K562 (cell line): ENCODE data around the gene ITGB2. TPM values are rescaled to one million over a fixed set of nuclear protein-coding genes. Genes with fewer than 3 reads are reported as not detected.

Source experiments
- ATAC-seq: fragments of 200-7000 bp; cut with Tn5 transposase; 3 replicates; pipeline ENCODE4 v1.9.1; 2020; ENCODE audit warnings: moderate library complexity
- BruUV-seq: library from RNA; stranded (reverse); fragments of 400-500 nt; replicated peaks from 2 replicates; lab custom pipeline; 2021; lab: Mats Ljungman, UMichigan
- CTCF ChIA-PET: fragments of 300-600 bp; formaldehyde crosslinking; extraction: SDS; loops from one replicate; lab custom pipeline; 2021; ENCODE audit warnings: low intra/inter-chr PET ratio; lab: Yijun Ruan, JAX
- POLR2A ChIA-PET: fragments of 300-600, 350-650 bp; sonication (Branson Sonifier 250); formaldehyde crosslinking; extraction: SDS; loops from one replicate; lab custom pipeline; 2021; ENCODE audit warnings: antibody characterized with exemption, inconsistent platforms; lab: Yijun Ruan, JAX
- DNase-seq, 4 experiments: peaks; one replicate each; pipeline versions ENCODE4 v3.0.0 to v3.0.0-alpha.2; 2011 to 2018; ENCODE audit warnings: low spot score in 3 of 4, mixed read lengths in 3 of 4; ENCODE audit errors: extremely low read depth in 1 of 4
- FAIRE-seq: peaks from 2 replicates; lab custom pipeline; 2011; peaks lifted over from hg19 to GRCh38; lab: Jason Lieb, UNC
- H2AFZ ChIP-seq: 2 replicates; pipeline ENCODE4 v1.6.0; 2011; ENCODE audit warnings: low read depth, low read length, control low read depth, inconsistent platforms
- H3K27ac ChIP-seq: fragments of 200-600 bp; 3 replicates; pipeline ENCODE4 v1.8.0; 2011; ENCODE audit warnings: low read depth, mild to moderate bottlenecking, control low read depth, inconsistent platforms, low read length, moderate library complexity, mixed read lengths; ENCODE audit errors: extremely low read depth
- H3K27me3 ChIP-seq, 2 experiments: fragments of 300-600 bp in 1 of 2; 2 replicates in 1 of 2; 3 replicates in 1 of 2; pipeline versions ENCODE4 v1.6.0 to v1.8.0; 2011; ENCODE audit warnings: inconsistent platforms in 2 of 2, low read length in 2 of 2, mild to moderate bottlenecking in 1 of 2, mixed read lengths in 1 of 2, moderate library complexity in 1 of 2; ENCODE audit not compliant: control insufficient read depth in 2 of 2, insufficient read depth in 2 of 2
- H3K36me3 ChIP-seq: fragments of 300-600 bp; 3 replicates; pipeline ENCODE4 v1.8.0; 2011; ENCODE audit warnings: mild to moderate bottlenecking, low read length, inconsistent platforms; ENCODE audit not compliant: control insufficient read depth, insufficient read depth
- H3K4me1 ChIP-seq, 2 experiments: fragments of 200-600 bp in 1 of 2; replicated peaks in 1 of 2; 2 replicates in 1 of 2; 3 replicates in 1 of 2; pipeline versions ENCODE4 v1.5.1 to v1.8.0; 2011; ENCODE audit warnings: inconsistent platforms in 2 of 2, low read length in 2 of 2, mild to moderate bottlenecking in 1 of 2, mixed read lengths in 1 of 2, moderate library complexity in 1 of 2; ENCODE audit not compliant: control insufficient read depth in 2 of 2, insufficient read depth in 2 of 2
- H3K4me2 ChIP-seq: 2 replicates; pipeline ENCODE4 v1.6.1; 2011; ENCODE audit warnings: low read length, control low read depth, inconsistent platforms, mixed read lengths; ENCODE audit not compliant: insufficient read depth
- H3K4me3 ChIP-seq: fragments of 200-600 bp; sonication (generic), shearing (Covaris generic); 2 replicates; pipeline ENCODE4 v1.5.1; 2016; ENCODE audit warnings: control low read depth, inconsistent platforms
- H3K79me2 ChIP-seq: fragments of 200-600 bp; 3 replicates; pipeline ENCODE4 v1.8.0; 2011; ENCODE audit warnings: low read length, inconsistent platforms; ENCODE audit not compliant: control insufficient read depth, insufficient read depth
- H3K9ac ChIP-seq, 2 experiments: 2 replicates each; pipeline versions ENCODE4 v1.6.0 to v1.6.1; 2011; ENCODE audit warnings: low read depth in 2 of 2, low read length in 2 of 2, control low read depth in 1 of 2, inconsistent platforms in 1 of 2, mild to moderate bottlenecking in 1 of 2, mixed read lengths in 1 of 2; ENCODE audit not compliant: insufficient read depth in 1 of 2
- H3K9me1 ChIP-seq: one replicate; pipeline ENCODE4 v1.6.0; 2011; ENCODE audit warnings: inconsistent platforms, mild to moderate bottlenecking, low read length, moderate library complexity; ENCODE audit not compliant: control insufficient read depth, insufficient read depth
- H3K9me3 ChIP-seq: replicated peaks from 2 replicates; pipeline ENCODE4 v1.5.1; 2011; ENCODE audit warnings: low read depth, low read length, inconsistent platforms; ENCODE audit not compliant: control insufficient read depth, insufficient read depth
- H4K20me1 ChIP-seq: replicated peaks from 2 replicates; pipeline ENCODE4 v1.6.1; 2011; ENCODE audit warnings: low read length, inconsistent platforms, mixed read lengths; ENCODE audit not compliant: control insufficient read depth, insufficient read depth
- CREB3 ChIP-seq: fragments of 450-650 bp; conservative IDR thresholded peaks from 2 replicates; pipeline ENCODE4 v1.6.1; 2016; ENCODE audit warnings: missing genetic modification characterization, low read depth, mild to moderate bottlenecking, missing compliant biosample characterization, moderate library complexity
- HIVEP1 ChIP-seq: fragments of 250-450 bp; sonication (Bioruptor Pico); IDR thresholded peaks from 2 replicates; pipeline ENCODE4 v1.4.0; 2020; ENCODE audit warnings: mild to moderate bottlenecking
- HNRNPH1 ChIP-seq: fragments of 200-400 bp; formaldehyde crosslinking; optimal IDR thresholded peaks from 2 replicates; pipeline ENCODE3; 2017; ENCODE audit warnings: low read depth, mild to moderate bottlenecking, low read length, moderate library complexity
- KDM5B ChIP-seq: fragments of 200-600 bp; sonication (generic); IDR thresholded peaks from 2 replicates; pipeline ENCODE4 v1.6.1; 2012; ENCODE audit warnings: low read depth, mild to moderate bottlenecking, moderate library complexity, low read length, control low read depth, inconsistent platforms; ENCODE audit not compliant: insufficient replicate concordance
- NKRF ChIP-seq: fragments of 450-650 bp; IDR thresholded peaks from 2 replicates; pipeline ENCODE4 v1.6.1; 2016; ENCODE audit warnings: borderline replicate concordance
- ZNF253 ChIP-seq: fragments of 250-450 bp; sonication (Bioruptor Pico); conservative IDR thresholded peaks from 2 replicates; pipeline ENCODE4 v1.6.1; 2021; ENCODE audit warnings: mild to moderate bottlenecking
- WGBS: fragments of 100-300 bp; shearing (Covaris generic); methylation state at CpG from one replicate; pipeline ENCODE4 v1.1.6; 2016; ENCODE audit warnings: low coverage, mixed read lengths; ENCODE audit not compliant: insufficient coverage; ENCODE audit errors: missing lambda C conversion rate; 5-methylcytosine and 5-hydroxymethylcytosine counted together
- in situ Hi-C: fragments of 300-500 bp; cut with MboI; formaldehyde crosslinking; loops from 4 replicates; pipeline ENCODE4 v1.15.0; 2018; ENCODE audit warnings: inconsistent platforms, mixed read lengths
- intact Hi-C: fragments of 100-400 bp; cut with micrococcal nuclease; formaldehyde crosslinking; loops from 2 replicates; pipeline ENCODE4 v1.14.2; 2022
- polyA plus RNA-seq, 8 experiments: library from polyadenylated mRNA; depleted of rRNA in 4 of 8; stranded (reverse) in 5 of 8; unstranded in 3 of 8; fragments of >200 nt; fragmentation: Nextera tagmentation in 2 of 8; fragmentation: Illumina TruSeq in 1 of 8; extraction: Ambion mirVana in 2 of 8; extraction: Trizol in 1 of 8; gene quantifications; 2 replicates each; pipeline versions ENCODE4 v1.2.1 to v1.2.3, GENCODE V29; 2011 to 2014; ENCODE audit warnings: inconsistent platforms in 1 of 8, missing spikeins in 1 of 8
- total RNA-seq, 7 experiments: library from RNA; depleted of rRNA in 6 of 7; stranded (reverse); fragments of >200 nt in 6 of 7; fragmentation: Illumina TruSeq in 2 of 7; extraction: Trizol in 2 of 7; gene quantifications; 2 replicates each; pipeline versions ENCODE4 v1.2.1 to v1.2.3, GENCODE V29; 2011 to 2021; ENCODE audit warnings: low replicate concordance in 1 of 7

ITGB2 gene
- total and polyA plus RNA-seq, 9 of the 15 experiments (the other 6 are each of a cell fraction or from before 2014, with no cell fraction given): 0.07 to 1.3 (median 0.51) TPM; not detected in 2

GRCh38 chr21:44955141-44955797 is 34.6 kb upstream of the ITGB2 start:
- TF ChIP-seq ZNF253 (CRISPR knock-in tag) (no peak), NKRF (no peak), HIVEP1 (CRISPR knock-in tag) (no peak), HNRNPH1 (no peak), KDM5B (no peak), CREB3 (tag) (no peak)
- TF ChIP-seq, all 486 proteins: peak for 0
- no peaks in the 10 kb centered on the region for H3K9me1 ChIP-seq
- intact Hi-C loops: no loop called here
- no peak overlapping the region for H2AFZ ChIP-seq
- H4K20me1 ChIP-seq: peaks cover 41% of the 10 kb centered on the region
- no peak overlapping the region for H3K9ac ChIP-seq
- no TSS peak for BruUV-seq
- H3K4me1 ChIP-seq: peaks cover 0 to 54% of the 10 kb centered on the region in 2 experiments; a peak in 2 of 5 replicates
- no peak overlapping the region for H3K4me3 ChIP-seq
- no peak for FAIRE-seq
- in situ Hi-C loops: loop anchor here (10.0 to 25.0 kb wide), 2 partner anchors 490 to 882 kb away; no protein-coding TSS in a partner anchor
- peaks cover 91% of the 10 kb centered on the region; the same call in 2 of the 3 replicates for H3K36me3 ChIP-seq
- no peak overlapping the region for H3K27ac ChIP-seq
- peaks cover 69% of the 10 kb centered on the region for H3K79me2 ChIP-seq
- H3K27me3 ChIP-seq: no peaks in the 10 kb centered on the region
- ATAC-seq: no peak
- CTCF ChIA-PET: interaction anchor here (0.6 kb wide), 1 partner anchor 31 kb away, joined by 4 read pairs; no protein-coding TSS in a partner anchor
- WGBS: 92% methylated on average over 17 of the region's 21 CpGs
- POLR2A ChIA-PET: no interaction called here
- DNase-seq: no peak
- no peak overlapping the region for H3K4me2 ChIP-seq
- no peaks in the 10 kb centered on the region for H3K9me3 ChIP-seq
